GM23338 (cell line): ENCODE measurements around the gene SLC32A1.

ENCODE experiments used
- CTCF ChIP-seq, 2 experiments: fragments of 200-600 bp in 1 of 2; sonication (generic) in 1 of 2; conservative IDR thresholded peaks; 2 replicates each; pipeline versions ENCODE4 v1.5.1 to v1.6.1; 2016 to 2017; ENCODE audit warnings: antibody characterized with exemption in 2 of 2, low read depth in 2 of 2, mild to moderate bottlenecking in 2 of 2, moderate library complexity in 1 of 2
- EZH2phosphoT487 ChIP-seq: fragments of 200-600 bp; sonication (generic); IDR thresholded peaks from one replicate; pipeline ENCODE4 v1.8.1; 2018; ENCODE audit warnings: antibody characterized with exemption; ENCODE audit not compliant: unreplicated experiment
- POLR2AphosphoS5 ChIP-seq: IDR thresholded peaks from 2 replicates; pipeline ENCODE4 v1.6.1; 2016; ENCODE audit warnings: antibody characterized with exemption, low read depth
- REST ChIP-seq: IDR thresholded peaks from one replicate; pipeline ENCODE4 v1.6.1; 2018; ENCODE audit warnings: antibody characterized with exemption; ENCODE audit not compliant: unreplicated experiment

- TF ChIP-seq CTCF (conservative IDR thresholded peaks at IDR 0.05; ENCODE audit: low read depth in 2 of 2): no peak
- no peak for TF ChIP-seq POLR2AphosphoS5
- no peak for TF ChIP-seq EZH2phosphoT487
- TF ChIP-seq REST: no peak
These were observed 33.0 kb downstream of the SLC32A1 start for GRCh38 chr20:38757145-38757775.
